NCI-H2227 (cell line): ENCODE data around the gene ANKZF1.
A peak's percentile ranks its signal among the peaks of the same experiment; 100 is the strongest.
"Not testable (repeated sequence)": the region's sequence is repeated elsewhere in the genome, so short reads cannot be mapped to it uniquely, and the experiment has no call there.

ENCODE experiments used
- DNase-seq: peaks from one replicate; lab custom pipeline; 2025; ENCODE audit not compliant: unreplicated experiment; lab: John Stamatoyannopoulos, UW

ANKZF1 gene

GRCh38 chr2:219253753-219254589 is 24.4 kb downstream of the ANKZF1 start, which contains the start of gene TUBA4A:
TSS of gene TUBA4A (minus strand) at chr2:219253918. CDS start at chr2:219253858, 60 bp downstream.
- peak; percentile 88 for DNase-seq

GRCh38 chr2:219254590-219255201 is 25.1 kb downstream of the ANKZF1 start:
- DNase-seq, result no peak

DNA sequence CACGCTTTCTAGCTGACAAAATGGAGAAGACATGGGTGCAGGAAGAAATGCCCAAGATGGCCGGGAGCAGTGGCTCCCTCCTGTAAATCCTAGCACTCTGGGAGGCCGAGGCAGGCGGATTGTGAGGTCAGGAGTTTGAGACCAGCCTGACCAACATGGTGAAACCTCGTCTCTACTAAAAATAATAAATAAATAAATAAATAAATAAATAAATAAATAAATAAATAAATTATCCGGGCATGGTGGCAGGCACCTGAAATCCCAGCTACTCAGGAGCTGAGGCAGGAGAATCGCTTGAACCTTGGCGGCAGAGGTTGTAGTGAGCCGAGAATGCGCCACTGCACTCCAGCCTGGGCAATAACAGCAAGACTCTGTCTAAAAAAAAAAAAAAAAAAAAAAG is 29.3 kb downstream of the ANKZF1 start:
- DNase-seq, result not testable (repeated sequence)

DNA sequence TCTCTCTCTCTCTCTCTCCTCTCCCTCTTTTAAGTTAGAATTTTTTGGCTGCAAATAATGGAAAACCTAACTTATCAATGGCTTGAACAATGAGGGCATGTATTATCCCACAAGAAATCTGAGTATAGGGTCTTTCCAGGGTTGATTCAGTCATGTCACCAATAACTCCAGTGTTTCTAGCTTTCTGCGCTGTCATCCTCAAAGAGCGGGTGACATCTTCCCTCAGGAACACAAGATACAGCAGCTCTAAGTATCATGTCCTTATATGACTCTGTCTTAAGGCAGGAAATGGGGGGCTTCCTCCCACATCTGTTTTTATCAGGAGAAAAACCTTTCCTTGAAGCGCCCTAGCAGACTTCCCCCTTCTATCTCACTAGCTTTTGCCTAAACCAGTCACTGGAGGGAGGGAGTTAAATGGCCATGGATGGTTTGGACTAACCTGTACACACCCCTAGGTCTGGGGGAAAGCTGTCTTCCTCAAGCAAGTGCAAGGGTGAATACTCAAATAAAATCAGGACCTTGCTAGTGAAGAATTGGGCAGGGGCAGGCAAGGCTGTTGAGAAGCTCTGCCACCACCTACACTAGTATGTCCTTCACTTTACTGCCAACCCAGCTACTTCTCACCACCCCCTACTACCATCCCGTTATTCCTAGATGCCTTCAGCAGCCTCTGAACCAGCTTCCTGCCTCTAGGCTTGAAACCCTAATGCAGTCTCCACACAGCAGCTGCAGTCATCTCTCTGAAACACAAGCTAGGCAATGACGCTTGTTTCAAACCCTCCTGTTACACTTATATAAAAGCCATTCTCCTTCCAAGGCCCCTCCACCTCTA is 31.6 kb downstream of the ANKZF1 start:
- no peak for DNase-seq

GRCh38 chr2:219266232-219266631 is 36.6 kb downstream of the ANKZF1 start:
- no peak for DNase-seq

GRCh38 chr2:219266886-219267285 is 37.3 kb downstream of the ANKZF1 start:
- DNase-seq, result no peak

DNA sequence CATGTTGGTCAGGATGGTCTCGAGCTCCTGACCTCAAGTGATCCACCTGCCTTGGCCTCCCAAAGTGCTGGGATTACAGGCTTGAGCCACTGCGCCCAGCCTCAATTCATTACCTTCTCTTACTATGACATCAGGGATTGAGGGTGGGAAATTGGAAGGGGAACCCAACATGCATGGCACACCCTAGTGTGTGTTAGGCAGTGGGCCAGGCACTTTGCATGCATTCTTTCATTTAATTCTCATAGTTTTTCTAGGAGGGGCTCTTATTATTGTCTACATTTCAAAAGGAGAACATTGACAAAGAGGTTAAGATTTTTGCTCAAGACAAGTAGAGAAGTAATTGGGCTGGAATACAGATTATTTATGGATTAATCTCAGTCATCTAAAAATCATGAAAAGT is 38.7 kb downstream of the ANKZF1 start:
- DNase-seq, result no peak

GRCh38 chr2:219269362-219270054 is 39.9 kb downstream of the ANKZF1 start:
- peak; percentile 79 for DNase-seq

DNA sequence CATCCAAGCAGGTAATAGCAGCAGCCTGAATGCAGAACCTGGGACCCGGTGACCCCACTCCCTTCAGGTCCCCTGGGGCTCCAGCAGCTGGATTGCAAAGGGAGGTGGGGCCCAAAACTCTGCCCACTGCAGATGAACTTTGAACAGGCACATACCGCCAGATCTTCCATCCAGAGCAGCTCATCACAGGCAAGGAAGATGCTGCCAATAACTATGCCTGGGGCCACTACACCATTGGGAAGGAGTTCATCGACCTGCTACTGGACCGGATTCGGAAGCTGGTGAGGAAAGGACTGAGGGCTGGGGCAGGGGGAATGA is 40.4 kb downstream of the ANKZF1 start:
- no peak for DNase-seq

DNA sequence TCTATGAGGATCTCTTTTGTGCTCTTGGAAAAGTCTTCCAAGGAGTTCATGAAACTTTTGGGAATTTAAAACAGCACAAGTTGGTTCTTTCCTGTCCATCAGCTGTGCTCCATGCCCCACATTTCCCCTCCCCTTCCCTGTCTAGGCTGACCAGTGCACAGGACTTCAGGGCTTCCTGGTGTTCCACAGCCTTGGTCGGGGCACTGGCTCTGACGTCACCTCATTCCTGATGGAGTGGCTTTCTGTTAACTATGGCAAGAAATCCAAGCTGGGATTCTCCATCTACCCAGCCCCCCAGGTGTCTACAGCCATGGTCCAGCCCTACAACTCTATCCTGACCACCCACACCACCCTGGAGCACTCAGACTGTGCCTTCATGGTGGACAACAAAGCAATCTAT is 41.4 kb downstream of the ANKZF1 start:
- no peak for DNase-seq

DNA sequence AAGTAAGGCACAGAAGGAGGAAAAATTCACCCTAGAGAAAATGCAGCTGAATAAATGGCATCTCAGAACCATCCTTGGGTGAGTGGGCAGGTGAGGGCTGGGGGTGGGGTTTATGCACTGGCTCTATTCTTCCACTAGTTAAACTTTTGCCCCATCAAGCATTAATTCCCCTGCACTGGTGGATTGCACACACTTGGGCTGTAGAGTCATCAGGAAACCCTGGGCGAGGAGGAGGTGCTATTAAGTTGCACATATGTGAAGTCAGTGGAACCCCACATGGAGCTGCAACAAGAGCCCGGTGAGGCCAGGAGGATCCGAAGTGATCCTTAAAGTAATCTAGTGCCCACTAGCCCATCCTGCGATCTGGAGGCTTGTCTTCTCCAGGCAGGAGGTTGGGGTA is 42.8 kb downstream of the ANKZF1 start:
- no peak for DNase-seq

GRCh38 chr2:219272995-219273394 is 43.4 kb downstream of the ANKZF1 start:
- DNase-seq, result no peak

- no peak for DNase-seq
Measured at GRCh38 chr2:219273937-219274336, 44.3 kb downstream of the ANKZF1 start.

DNA sequence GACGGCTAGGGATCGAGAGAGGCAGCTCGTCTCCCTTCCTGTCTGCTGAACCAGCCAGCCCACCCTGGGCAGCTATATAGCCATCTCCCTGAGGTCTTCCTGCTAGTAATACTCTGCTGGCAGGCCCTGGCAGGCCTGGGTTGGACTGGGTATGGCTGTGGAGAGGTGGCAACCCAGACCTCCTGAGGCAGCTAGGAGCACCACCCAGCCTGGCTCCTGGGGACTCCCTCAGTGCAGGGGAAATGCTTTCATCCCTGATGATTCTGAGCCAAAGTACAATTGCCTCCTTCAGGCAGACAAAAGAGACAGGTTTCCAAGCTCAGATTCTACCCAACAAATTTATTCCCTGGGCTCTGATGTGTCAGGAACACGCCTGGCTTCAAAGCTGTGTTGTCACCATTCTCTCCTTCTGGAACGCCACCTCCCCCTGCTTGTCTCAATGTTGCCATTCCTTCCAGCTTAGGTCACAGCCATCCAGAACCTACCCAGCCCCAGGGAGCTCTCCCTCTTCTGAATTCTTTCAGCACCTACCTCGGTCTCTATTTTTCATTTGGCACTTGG is 44.8 kb downstream of the ANKZF1 start:
- no peak for DNase-seq

- peak; percentile 88 for DNase-seq
Measured at GRCh38 chr2:219277703-219278654, 48.4 kb downstream of the ANKZF1 start.

DNA sequence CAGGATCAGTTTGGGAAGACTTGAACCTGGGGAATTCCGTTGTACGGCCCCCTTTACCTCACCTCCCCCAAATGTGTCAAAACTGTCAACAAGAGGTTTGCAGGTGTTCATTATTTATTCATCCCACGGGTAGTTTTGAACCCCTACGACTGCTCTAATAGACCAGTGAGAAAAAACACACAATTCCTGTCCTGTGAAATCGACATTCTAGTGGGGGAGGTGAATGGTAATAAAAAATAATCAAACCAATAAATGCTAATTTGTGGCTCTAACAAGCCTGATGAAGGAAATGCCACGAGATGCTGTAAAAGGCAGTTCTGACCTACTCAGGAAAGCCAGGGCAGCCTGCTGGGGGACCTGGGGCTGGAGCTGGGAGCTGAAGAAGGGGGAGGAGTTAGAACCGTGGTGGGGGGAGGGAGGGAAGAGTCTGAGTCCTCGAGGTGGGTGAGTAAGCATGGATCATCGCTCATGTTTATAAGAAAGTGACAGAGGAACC is 49.1 kb downstream of the ANKZF1 start:
- no peak for DNase-seq

GRCh38 chr2:219279151-219279915 is 49.7 kb downstream of the ANKZF1 start, which contains the start of gene DNAJB2:
TSS of gene DNAJB2 (plus strand) at chr2:219279366. CDS start at chr2:219279834, 468 bp downstream.
- DNase-seq, result peak; percentile 99

GRCh38 chr2:219279916-219280516 is 50.4 kb downstream of the ANKZF1 start:
- no peak for DNase-seq
